B cell (primary cell): ENCODE data around the gene ZNF814.
"Not testable (repeated sequence)": the region's sequence is repeated elsewhere in the genome, so short reads cannot be mapped to it uniquely, and the experiment has no call there.

ENCODE experiments used
- CTCF ChIP-seq: fragments of 200-600 bp; IDR thresholded peaks from one replicate; pipeline ENCODE4 v1.8.0; 2022; ENCODE audit warnings: antibody characterized with exemption, mild to moderate bottlenecking
- EZH2 ChIP-seq: IDR thresholded peaks from 2 replicates; pipeline ENCODE4 v1.6.1; 2012; ENCODE audit warnings: borderline replicate concordance, low read depth, mild to moderate bottlenecking, moderate library complexity, low read length; ENCODE audit not compliant: insufficient read depth, poor library complexity, severe bottlenecking

GRCh38 chr19:57890706-57891105 lies 1.9 kb upstream of the ZNF814 start:
- not testable (repeated sequence) for TF ChIP-seq CTCF, EZH2
